ENCODE measurements around the gene TOMM34.

TOMM34 gene

DNA sequence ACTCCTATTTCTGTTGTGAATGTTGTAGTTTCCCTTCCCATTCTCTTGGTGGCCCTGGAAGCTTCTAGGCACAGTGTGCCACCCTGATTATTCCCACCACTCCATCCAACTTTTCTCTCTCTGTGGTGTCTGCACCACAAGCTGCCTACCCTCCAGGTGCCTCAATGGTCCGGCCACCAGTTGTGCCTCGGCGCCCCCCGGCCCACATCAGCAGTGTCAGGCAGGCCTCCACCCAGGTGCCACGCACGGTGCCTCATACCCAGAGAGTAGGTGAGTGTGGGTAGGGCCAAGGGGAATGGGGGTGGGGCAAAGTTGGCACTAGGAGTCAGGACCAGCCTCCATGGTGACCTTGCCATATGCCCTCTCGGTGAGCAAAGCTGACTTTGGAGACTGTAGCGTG is 27.3 kb downstream of the TOMM34 start:
- no peak for DNase-seq (ENCODE audit: low spot score)

DNA sequence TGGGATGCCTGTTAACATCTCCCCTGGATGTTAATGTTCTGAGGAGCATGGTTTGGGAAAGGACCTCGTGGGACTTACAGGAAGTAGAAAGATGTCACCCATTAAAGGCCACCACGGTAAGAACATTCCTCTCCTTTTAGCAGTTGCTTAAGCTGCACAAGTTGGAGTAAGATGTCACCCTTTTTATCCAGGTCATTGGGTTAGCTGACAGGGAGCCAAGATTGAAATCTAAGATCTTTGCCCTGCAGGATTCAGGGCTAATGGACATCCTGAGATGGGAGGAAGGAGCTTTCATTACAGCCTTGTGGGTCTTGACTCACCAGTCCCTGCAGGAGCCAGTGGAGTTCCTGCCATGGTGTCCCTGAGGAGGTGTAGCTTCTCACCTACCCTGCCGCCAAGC is 28.3 kb downstream of the TOMM34 start:
- no peak for DNase-seq (ENCODE audit: low spot score)

- DNase-seq (ENCODE audit: low spot score) = no peak
Measured at GRCh38 chr20:44930517-44931168, 29.6 kb downstream of the TOMM34 start.

- no peak for DNase-seq (ENCODE audit: low spot score)
Measured at GRCh38 chr20:44928595-44928994, 31.6 kb downstream of the TOMM34 start.

- peak; percentile 23 for DNase-seq (ENCODE audit: low spot score)
Measured at GRCh38 chr20:44924541-44924940, 35.7 kb downstream of the TOMM34 start.

- DNase-seq (ENCODE audit: low spot score) = no peak
Measured at GRCh38 chr20:44921447-44921846, 38.8 kb downstream of the TOMM34 start.

DNA sequence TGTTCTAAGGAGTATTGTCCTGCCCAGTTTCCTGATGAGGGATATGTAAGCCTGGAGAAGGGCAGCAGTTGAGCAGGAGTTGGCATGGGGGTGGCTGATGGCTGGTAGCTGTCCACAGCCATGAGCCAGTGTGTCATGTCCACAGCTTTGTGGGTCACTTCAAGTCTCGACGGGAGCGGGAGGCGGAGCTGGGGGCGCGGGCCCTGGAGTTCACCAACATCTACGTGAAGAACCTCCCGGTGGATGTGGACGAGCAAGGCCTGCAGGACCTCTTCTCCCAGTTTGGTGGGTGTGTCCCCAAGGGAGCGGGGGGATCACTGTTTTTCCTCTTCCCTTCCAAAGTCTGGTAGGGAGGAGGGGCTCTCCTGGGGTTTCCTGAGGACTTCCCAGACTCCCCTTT is 41.4 kb downstream of the TOMM34 start:
- no peak for DNase-seq (ENCODE audit: low spot score)

DNA sequence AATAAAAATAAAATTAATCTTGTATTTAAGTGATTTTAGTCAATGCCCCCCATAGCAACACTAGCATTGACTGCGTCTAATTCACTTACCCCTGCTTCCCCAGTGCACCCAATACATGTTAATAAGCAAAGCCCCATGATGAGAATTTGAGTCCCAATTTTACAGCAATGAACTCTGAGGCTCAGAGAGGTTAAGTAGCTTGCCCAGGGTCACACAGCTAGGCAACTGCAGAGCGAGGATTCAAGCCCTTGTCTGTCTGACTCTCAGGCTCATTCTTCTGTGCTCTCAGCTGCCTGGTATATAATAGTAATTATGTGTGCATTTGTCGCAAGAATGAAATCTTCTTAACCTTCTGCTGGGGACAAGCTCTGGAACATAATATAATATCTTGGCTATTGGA is 41.9 kb downstream of the TOMM34 start:
- no peak for DNase-seq (ENCODE audit: low spot score)

GRCh38 chr20:44917399-44917798 is 42.8 kb downstream of the TOMM34 start:
- DNase-seq (ENCODE audit: low spot score) = no peak

GRCh38 chr20:44916586-44916985 is 43.6 kb downstream of the TOMM34 start:
- DNase-seq (ENCODE audit: low spot score) = no peak

- no peak for DNase-seq (ENCODE audit: low spot score)
Measured at GRCh38 chr20:44914924-44915323, 45.3 kb downstream of the TOMM34 start.

DNA sequence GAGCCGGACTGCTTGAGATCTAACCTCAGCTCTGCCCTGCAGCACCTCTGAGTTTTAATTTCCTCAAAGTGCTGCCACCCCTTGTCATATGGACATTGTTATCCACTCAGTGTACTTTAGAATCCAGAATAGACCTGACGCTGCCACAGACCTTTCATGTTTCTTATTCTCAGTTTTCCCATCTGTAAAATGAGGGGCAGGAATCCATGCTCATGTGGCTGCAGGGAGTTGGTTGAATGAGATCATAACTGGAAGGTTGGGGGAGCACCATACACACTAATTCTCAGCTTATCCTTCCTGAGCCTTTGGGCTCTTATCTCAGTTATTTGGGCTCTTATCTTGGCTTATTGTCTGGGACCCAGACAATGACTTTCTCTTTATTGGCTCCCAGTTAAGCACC is 48.0 kb downstream of the TOMM34 start:
- no peak for DNase-seq (ENCODE audit: low spot score)

GRCh38 chr20:44911264-44911921 is 48.8 kb downstream of the TOMM34 start:
- peak; percentile 65 for DNase-seq (ENCODE audit: low spot score)

- no peak for DNase-seq (ENCODE audit: low spot score)
Measured at GRCh38 chr20:44910690-44911262, 49.4 kb downstream of the TOMM34 start.

DNA sequence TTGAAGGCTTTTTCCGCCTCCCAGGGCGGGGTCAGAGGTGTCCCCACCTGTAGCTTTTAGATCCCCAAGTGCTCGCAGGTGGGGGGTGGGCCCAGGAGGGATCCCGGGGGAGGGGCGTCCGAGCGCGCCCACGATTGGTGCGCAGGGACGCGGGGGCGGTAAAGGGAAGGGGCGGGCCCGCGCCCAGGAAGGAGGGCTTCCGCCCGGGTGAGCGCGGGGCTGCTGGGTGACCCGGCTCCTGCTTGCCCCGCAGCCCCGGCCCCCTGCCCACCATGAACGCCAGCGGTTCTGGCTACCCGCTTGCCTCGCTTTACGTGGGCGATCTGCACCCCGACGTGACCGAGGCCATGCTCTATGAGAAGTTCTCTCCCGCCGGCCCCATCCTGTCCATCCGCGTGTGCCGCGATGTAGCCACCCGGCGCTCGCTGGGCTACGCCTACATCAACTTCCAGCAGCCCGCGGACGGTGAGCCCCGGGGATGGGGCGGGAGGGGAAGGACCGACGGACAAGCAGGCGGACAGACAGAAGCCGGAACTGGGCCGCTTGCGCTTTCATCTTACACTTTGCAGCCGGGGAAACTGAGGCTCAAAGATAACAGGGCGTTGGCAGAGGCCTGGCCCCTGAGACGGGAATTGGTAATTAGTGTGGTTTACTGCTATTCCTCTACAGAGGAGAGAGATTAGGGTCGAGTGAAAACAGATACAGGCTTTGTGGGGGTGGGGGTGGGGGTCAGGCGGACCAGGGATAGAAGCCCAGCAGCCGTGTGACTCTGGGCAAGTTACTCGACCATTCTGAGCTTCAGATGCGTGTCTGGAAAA is 50.1 kb downstream of the TOMM34 start, which contains the start of gene PABPC1L:
PABPC1L (plus strand) TSS at position 189 of the 818 bp plus-strand sequence; CDS start at position 273, 84 bp downstream.
- DNase-seq (ENCODE audit: low spot score) = peak; percentile 63

DNA sequence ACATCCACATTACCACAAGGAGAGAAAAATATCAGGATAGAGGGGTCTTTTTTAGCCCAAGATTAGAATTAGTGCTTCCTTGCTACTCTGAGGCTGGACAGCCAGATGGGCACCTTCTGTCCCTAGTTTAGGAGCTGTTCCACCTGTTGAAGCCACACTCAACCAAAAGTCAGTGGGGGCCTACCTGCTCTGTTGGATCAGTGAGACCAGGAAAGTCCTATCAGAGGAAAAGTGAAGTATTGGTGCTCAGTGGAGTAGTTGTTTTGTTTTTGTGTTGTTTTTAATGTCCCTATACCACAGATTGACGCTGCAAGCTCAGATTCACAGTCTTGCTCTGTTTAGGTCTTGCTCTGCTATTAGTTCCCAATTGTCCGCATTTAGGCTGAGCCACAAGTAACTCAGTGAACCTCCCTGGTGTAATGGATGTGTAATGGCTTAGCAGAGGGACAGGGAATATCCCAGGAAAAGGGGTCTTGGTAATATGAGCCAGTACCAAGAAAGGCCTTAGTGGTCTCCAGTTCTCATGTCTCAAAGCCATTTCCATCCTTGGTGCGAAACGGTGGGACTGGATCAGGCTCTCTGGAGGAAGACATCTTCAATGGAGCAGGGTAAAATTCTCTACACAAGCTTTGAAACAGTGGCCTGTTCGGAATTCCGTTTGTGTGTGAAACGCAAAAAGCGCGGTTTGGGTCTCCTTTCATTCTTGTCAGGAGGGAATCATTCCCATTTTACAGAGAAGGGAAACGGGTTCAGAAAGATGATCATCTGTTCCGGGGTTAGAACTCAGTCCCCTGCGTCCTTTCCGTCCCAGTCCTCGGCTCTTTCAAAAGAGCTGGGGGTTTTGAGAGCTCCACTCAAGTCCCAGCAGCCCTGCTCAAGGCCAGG is 51.0 kb downstream of the TOMM34 start:
- no peak for DNase-seq (ENCODE audit: low spot score)

DNA sequence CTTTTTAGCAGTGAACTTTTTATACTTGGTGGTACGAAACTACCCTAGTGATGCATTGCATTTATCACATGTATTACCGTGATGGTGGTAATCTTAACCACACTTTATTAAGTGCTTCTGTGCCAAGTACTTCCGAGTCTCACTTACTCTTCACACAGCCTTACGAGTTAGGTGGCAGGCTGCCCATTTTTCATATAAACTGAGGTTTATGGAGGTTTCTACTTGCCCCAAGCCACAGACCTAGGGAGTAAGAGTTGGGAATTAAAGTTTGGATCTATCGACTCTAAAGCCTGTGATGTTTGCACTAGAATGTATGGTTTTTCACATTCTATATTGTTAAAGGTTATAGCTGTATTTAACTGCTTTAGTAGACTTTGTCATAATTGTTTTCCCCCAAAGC is 55.8 kb downstream of the TOMM34 start:
- no peak for DNase-seq (ENCODE audit: low spot score)

GRCh38 chr20:44901974-44902373 is 58.2 kb downstream of the TOMM34 start:
- no peak for DNase-seq (ENCODE audit: low spot score)

DNA sequence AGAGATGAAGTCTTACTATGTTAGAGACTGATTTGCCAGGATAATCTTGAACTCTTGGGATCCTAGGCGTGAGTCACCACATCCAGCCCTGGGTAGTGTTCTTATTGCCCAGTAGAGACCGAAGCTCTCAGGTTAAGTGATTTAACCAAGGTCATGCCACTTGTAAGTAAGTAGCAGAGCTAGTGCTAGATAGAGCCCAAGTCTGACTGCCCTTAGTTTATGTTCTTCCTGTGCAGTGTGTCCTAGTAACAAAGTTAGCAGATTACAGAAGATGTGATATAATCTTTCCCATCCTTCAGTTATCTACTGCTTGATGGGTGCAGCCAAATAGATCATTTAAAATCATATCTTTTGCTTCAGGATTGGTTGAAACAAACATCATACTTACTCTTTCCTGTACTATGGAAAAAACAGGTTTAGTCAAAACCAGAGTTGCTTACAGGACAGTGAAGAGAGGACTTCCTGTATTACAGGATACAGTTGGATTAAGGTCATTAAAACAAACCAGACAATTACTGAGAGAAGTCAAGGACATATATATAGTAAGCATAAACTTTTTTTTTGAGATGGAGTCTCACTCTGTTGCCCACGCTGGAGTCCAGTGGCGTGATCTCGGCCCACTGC is 59.9 kb downstream of the TOMM34 start:
- no peak for DNase-seq (ENCODE audit: low spot score)

DNA sequence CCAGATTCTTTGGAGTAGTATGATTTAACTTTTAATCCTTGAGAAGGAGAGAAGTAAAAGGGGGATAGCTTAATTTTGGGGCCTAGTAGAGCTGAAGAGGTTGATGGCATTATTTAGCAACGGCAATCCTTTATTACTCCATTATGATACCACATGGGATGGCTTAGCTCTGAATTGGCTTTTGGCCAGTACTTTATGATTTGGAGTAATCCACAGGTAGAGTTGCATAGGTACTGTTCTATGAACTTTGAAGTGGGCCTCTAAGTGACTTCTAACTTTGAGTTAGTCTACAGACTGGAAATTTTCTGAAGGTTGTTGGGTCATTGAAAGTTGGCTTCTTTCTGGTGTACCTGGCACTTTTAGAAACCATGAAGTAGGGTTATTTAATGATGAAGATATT is 63.1 kb downstream of the TOMM34 start:
- DNase-seq (ENCODE audit: low spot score) = no peak

DNA sequence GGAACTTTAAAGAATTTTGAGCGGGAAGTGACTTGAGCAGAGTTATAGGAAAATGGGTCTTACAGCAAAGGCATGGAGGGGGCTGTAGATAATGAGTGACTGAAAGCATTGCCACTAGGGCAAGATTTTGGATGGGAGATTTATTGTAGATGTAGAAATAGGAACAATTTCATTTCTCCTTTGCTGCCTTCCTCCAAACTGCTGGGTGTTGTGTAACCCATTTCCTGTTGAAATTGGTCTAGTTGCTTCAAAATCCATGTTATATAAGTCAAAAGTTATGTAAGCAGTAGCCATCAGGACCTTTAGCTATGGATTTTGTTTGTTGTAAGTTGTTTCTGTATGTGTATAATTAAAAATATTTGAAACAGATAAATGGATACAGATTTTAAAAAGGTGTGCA is 63.6 kb downstream of the TOMM34 start:
- DNase-seq (ENCODE audit: low spot score) = no peak

All from SK-N-DZ (cell line).